HUDEP-2 (cell line): ENCODE data around the gene EID2B.

Experiments
- DNase-seq, 76 experiments: peaks; one replicate each; lab custom pipeline; 2025; ENCODE audit not compliant: unreplicated experiment in 76 of 76; lab: John Stamatoyannopoulos, UW

EID2B gene, protein sequence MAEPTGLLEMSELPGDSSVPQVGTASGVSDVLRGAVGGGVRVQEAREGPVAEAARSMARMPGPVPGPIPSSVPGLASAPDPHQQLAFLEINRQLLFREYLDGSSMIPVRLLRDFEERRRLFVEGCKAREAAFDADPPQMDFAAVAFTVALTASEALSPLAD

DNA sequence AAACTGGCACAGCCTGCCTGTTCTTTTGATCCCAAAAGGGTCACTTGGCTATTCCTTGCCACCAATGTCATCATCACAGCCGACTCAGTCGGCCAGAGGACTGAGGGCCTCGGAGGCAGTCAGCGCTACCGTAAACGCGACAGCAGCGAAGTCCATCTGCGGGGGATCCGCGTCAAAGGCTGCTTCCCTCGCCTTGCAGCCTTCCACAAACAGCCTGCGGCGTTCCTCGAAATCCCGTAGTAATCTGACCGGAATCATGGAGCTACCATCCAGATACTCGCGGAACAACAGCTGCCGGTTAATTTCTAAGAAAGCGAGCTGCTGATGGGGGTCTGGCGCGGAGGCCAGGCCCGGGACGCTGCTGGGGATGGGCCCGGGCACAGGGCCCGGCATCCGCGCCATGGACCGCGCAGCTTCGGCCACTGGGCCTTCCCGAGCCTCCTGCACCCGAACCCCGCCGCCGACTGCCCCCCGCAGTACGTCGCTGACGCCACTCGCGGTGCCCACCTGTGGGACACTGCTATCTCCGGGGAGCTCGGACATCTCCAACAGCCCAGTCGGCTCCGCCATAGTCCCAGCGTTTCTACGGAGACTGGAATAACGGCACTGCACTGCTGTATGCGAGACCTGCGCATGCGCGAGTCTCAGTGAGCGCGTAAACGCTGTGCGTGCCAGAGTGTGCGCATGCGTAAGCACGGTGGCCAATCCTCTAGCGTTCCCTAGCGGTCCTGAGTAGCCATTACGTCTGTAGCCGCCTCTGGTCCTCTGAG lies at the start of gene EID2B:
Gene EID2B (minus strand): TSS at position 620 of the 770 bp plus-strand sequence. CDS start 50 bp downstream, at position 570.
- peak in 75 of 76 experiments; percentile 63 to 98 (median 94) for DNase-seq

DNA sequence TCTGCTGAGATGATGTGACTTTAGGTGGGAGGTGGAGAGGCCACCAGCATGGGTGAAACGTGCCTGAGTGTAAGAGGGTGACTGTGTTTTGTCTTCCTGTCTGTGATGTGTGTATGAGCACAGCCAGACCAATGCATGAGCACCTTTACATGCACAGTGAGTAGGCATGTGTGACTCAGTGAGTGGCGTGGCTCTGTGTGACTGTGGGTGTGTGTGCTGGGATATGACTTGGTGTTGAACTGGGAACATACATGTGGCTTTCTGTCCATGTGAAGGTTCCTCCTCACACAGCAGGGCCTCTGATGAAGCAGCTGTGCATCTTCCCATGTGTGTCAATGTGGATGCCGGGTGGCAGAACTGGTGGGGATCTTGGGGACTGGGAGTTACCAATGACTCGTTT lies 49.8 kb upstream of the EID2B start:
- no peak for DNase-seq

DNA sequence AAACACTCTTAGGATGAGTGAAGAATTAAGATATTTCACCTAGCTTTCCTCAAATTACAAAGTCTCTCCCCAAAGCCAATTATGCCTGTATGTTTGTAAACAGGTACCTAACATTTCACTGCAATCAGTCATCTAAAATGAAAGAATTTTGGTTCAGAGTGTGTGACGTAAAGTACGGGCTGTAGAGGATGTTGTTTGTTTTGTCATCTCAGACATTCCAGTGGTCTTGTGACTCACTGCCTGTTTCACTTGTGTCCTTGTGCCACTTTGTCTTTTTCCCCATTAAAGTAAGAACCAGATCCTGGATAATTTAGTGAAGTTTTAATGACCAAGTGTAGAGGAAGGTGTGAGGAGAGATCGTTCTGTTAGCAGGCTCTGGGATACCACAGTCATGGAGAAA lies 36.0 kb upstream of the EID2B start:
- no peak for DNase-seq

DNA sequence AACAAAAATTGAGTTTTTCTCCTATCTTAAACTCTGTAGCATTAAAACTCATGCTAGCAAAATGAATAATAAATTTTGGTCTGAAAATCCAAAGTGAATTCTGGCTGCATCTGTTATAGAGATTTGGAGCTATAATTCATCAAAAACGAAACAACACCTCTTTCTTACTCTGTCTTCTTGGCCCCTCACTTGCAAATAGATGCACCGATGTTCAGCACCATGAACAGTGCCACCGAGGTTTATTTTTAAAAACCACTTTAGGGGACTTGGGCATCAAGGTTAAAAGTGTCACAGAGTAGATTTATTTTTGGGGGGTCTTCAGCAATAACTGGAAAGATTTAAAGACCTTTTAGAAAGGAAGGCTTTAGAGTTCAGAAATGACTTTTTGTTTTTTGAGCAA lies 33.4 kb upstream of the EID2B start:
- no peak for DNase-seq

DNA sequence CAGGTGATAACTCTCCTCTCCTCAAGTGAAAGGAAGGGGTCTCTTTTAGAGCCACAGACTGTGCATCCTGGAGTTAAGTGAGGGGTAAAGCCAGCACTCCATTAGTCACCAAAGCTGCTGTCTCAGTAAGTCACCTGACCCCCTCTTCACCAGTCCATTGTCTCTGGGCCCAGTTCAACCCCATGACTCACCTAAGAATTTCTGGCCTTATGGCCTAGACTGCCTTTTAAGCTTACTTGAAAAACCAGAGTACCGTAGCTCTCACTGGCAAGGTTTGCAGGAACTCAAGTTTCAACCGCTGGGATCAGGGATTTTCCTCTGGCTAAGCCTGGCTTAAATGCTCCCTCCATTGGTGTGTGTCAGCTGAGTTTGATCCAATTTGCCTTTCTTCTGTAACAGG lies 30.8 kb upstream of the EID2B start:
- DNase-seq, result no peak

DNA sequence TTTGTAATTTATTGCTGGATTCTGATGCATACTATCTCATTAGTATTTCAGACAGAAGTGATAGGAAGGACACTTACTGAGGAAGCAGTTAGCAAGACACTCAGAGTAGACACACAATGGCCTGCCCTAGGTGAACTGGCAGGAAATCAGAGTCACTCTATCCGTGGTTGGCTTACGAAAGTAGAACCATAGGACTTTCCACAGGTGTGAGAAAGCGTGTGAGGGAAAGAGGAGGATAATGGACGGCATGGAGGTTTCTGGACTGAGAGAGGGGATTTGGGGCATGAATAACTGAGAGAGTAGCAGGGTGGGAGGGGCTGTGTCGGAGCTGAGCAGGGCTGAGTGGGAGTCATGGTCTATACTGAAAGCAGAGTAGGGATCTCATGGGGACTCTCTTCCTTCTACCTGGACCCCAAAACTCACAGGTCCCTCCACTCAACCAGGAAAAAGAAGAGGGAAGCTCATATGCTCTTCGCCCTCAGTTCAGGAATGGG lies 26.0 kb upstream of the EID2B start:
- no peak for DNase-seq

DNA sequence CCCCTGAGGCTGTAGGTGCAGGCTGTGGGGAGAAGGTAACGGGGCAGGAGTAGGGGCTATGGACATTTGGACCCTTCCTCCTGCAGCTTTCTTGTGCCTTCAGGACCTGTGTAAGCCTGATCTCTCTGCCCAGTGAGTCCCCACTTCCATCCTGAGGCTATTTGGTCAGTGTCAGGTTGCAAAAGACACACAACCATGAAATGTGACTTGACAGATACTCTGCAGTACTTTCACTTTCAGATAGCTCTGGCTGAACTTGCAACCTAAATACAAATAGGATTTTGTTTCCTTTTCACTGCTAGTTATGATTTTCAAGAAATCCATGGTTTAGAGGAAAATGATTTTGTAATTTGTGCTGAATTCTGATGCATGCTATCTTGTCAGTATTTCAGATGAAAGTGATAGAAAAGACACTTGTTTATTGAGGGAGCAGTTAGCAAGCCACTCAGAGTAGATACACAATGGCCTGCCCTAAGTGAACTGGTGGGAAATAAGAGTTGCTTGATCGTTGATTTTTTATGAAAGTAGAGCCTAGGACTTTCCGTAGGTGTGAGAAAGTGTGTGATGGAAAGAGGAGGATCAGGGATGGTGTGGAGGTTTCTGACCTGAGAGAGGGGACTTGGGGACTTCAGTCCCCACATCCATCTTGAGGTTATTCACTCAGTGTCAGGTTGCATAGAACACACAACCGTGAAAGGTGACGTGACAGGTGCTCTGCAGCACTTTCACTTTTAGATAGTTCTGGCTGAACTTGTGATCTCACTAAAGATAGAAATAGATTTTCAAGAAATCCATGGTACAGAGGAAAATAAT lies 25.4 kb upstream of the EID2B start:
- no peak for DNase-seq

DNA sequence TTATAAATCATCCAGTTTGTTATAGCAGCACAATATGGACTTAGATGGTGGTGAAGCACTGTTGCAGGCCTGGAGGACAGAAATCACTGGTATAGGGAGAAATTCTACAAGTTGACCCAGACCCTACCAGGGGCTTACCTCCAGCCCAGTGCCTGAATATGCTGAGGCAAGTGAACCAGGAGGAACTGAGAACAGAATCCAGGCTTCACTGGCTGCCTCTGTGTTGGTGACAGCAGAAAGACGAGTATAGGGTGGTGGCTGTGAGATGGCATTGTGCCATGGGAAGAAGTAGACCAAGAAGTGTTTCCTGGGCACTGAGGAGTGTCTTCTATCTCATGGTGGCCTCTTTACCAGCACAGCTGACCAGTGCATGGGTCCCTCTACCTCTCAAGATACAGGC lies 23.2 kb upstream of the EID2B start:
- DNase-seq, result no peak

DNA sequence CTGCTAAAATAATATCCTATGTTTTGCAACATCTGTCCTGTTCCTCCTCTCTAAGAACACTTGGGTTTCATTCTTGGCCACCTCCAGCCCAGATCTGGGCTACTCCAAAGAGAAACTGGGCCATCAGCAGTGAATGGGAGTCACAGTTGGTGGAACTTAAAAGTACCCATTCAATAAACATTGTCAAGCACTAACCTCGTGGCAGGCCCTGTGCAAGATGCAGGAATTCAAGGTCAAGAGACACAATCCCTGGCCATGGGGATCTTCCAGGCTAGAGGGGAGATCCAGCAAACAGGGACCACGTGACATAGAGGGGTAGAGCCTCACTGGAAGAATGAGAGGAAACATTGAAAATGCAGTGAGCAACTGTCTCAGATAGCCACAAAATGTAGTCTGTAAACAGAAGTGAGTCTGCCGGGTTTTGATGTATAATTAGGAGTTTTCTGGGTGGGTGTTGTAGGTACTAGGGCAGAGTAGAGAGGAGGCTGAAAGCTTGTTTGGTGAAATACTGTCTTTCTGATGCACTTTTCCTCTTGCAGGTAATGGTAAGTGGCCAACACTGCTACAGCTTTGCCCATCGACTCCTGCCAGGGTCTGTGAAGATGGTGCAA lies 22.2 kb upstream of the EID2B start:
- DNase-seq, result no peak

DNA sequence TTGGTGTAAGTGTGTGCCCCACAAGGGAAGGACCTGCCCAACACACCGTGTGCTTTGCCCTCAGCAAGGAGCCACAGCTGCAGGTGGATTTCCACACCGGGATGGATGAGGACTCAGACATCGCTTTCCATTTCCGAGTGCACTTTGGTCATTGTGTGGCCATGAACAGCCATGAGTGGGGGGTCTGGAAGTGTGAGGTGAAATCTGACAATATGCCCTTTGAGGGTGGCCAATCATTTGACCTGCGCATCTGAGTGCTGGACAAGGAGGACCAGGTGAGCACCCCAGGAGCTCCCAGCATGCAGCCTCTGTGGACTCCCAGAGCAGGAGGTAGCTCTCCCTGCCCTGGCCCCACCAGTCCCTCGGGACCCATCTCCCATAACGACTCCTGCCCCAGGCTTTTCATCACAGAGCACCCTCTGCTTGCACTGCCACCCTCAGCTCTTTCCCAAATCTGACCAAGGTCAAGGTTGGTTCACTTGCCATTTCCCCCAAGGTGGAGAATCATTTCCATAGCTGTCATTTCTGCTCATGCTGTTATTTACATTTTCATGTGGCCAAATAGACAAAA lies 20.5 kb upstream of the EID2B start:
- DNase-seq, result no peak

DNA sequence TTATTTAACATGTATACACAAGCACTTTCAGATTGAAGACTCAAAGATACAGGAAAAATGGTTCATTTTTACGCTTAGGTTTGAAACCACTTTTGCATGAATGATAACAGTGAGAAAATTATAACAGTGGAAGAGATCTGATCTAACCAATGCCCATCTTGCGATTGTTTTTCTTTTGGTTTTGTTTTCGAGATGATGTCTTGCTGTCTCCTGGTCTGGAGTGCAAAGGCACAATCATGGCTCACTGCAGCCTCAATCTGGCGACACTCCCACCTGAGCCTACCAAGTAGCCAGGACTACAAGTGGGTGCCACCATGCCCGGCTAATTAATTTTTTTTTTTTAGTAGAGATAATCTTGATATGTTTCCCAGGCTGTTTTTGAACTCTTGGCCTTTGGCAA lies 17.5 kb upstream of the EID2B start:
- DNase-seq, result no peak

DNA sequence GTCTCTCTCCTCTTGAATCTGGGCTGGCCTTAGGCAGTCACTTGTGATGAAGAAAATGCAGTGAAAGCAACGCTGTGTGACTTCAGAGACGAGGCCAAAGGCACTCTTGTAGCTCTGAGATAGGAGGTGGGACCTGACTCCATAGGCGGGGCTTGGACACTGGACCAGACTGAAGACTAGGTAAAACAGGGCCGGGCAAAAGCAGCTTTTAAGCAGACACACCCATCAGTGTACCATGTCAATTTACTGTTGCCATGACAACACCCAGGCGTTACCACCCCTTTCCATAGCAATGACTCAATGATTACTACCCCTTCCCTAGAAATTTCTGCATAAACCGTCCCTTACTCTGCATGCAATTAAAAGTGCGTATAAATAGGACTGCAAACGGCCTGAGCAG lies 13.9 kb upstream of the EID2B start:
- DNase-seq, result peak in 3 of 76 experiments; percentile 9 to 24 (median 21)

DNA sequence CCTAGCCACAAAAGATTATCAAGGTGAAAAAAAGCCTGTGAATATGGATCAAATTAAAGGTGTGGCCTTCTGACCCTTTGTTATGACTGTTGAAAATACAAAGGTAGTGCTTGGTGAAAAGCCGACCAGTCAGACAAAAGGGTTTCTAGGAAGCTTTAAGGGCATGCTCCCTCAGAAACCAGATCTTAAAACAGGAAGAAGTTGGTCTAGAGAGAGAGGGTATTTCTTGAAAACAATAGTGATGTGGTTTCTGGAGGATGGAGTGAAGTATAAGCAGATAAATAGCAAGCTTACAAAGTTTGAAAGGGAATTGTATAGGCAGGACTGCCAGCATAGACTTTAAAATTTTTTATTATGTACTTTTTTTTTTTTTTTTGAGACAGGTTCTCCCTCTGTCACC lies 12.3 kb upstream of the EID2B start:
- no peak for DNase-seq

DNA sequence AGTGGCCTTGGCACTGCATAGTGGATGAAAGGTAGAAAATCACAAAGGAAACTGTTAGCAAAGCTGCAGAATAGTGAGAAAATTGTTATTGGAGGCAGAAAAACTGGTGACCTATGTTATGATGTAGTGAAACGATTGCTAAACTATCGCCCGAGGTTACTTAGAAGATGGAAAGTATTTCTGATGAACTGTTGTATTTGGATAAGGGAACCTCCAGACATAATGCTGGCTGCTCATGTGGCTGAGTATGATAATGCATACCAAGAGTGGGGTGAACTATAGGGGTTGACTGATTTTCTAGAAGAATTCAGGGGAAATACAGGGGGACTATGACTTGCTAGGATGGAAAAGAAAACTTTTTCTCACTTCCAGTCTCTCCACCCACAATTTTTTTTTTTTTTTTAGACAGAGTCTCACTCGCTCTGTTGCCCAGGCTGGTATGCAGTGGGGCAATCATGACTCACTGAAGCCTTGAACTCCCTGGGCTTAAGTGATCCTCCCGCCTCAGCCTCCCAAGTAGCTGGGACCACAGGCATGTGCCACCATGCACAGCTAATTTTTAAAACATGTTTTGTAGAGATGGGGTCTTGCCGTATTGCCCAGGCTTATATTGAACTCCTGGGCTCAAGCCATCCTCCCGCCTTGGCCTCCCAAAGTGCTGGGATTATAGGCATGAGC lies 11.7 kb upstream of the EID2B start:
- DNase-seq, result no peak

DNA sequence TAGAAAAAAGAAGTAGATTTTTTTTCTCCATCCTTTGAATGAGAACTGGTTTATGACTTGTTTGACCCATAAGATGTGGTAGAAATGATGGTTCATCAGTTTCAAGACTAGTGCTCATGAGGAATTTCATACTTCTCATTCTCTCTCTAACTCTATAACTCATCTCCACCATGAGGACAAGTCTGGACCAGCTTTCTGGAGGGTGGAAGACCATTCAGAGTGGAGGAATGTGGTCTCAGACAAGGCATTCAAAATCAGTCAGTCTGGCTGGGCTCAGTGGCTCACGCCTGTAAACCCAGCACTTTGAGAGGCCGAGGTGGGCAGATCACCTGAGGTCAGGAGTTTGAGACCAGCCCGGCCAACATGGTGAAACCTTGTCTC lies 10.8 kb upstream of the EID2B start:
- DNase-seq, result no peak

DNA sequence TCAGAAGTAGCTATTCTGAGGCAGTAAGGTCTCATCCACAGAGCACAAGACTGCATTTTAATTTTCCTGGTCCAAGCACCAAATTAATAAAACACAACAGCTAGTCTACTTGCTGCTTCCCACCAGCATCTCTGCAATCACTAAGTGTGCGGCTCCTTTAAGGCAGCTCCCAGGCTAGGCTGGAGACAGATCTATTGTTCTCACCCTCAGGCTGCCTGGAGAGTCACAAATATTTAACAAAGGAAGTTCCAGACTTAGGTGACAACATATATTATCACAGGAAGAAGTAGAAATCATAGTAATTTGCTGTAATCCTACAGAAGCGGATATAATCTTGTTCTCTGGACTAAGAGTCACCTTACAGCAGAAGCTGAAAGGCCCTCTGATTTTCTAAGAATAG lies 9.6 kb upstream of the EID2B start:
- no peak for DNase-seq

DNA sequence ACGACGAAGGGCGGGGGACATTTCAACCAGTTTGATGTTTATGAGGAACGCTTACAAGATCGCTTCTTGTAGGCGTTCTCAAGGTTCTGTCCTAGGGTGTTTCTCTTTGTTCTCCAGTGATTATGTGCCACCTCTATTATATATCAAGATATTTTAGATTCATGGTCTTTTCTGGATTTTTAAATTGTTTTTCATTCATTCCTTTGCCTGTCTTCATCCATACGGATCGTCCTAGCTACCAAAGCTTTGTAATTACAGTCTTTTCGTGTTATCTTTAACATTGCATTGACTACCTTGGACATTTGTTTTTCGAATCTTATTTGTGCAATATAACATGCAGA lies 7.7 kb upstream of the EID2B start:
- DNase-seq, result no peak

DNA sequence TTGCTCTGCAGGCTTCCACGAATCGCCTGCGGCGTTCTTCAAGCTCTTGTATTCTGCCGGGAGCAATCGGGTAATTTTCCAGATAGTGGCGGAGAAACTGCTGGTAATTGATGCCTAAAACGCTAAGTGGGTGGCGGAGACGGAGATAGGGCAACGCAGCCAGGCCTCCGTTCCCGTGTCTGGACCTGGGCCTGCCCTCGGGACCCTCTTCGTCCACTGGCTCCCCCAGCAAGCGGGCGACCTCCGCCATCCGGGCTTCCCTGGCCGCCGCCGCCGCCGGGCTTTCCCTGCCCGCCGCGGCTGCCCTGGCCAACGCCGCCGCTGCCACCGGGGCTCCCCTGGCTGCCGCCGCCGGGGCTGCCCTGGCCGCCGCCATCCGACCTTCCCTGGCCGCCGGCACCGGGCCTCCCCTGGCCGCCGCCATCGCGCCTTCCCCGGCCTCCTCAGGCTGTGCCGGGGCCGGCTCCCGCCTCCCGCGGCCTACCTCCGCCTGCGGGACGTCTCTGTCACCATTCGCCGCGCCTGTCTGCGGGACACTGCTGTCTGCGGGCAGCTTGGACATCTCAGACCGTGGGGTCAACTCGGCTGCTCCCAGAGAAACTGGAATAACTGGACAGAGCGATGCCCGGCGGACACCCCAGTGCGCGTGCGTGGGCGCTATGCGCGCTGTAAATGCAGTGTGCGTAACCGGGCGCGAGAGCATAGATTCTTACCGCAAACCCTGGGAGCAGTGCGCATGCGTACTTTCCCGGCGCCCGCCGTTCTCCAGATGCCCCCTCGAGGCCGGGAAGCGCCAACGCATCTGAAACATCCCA lies 7.1 kb upstream of the EID2B start, which contains the start of gene EID2:
Gene EID2 (minus strand): TSS at position 644 of the 815 bp plus-strand sequence. CDS start 82 bp downstream, at position 562.
- peak in 74 of 76 experiments; percentile 43 to 97 (median 91) for DNase-seq

DNA sequence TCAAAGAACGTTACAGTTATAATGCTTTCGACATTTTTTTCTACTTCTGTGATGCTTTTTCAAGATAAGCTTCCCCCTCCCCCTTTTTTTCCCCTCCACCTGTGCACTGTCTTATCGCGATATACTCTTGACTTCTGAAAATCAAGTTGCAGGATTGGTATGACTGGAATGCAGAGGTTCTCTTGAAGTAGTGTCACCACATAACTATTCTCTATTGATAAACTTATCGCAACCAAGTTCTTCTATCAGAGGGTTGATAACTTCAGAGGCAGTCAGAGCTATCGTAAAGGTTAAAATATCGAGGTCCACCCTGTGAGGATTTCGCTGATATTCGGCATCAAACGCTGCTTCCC lies 6.5 kb upstream of the EID2B start:
- DNase-seq, result peak in 2 of 76 experiments; percentile 32 to 53
